WTC11 (cell line): ENCODE measurements around the gene MCL1.

Source experiments
- E2F4 ChIP-seq: sonication (generic); formaldehyde crosslinking; IDR thresholded peaks from 2 replicates; pipeline ENCODE4 v1.8.1; 2022; ENCODE audit warnings: low read depth, mild to moderate bottlenecking, moderate library complexity, missing genetic modification reagents, borderline replicate concordance
- TEAD4 ChIP-seq: sonication (generic); formaldehyde crosslinking; IDR thresholded peaks from 2 replicates; pipeline ENCODE4 v1.8.0; 2022; ENCODE audit warnings: mild to moderate bottlenecking, missing genetic modification reagents

- no peak for TF ChIP-seq TEAD4
- TF ChIP-seq E2F4 = no peak
These were observed 3.0 kb upstream of the MCL1 start for GRCh38 chr1:150582371-150582770.
